ENCODE data around the gene NDUFS1. TPM values are rescaled to one million over a fixed set of nuclear protein-coding genes. Genes with fewer than 3 reads are reported as not detected.
"Not testable (repeated sequence)": the region's sequence is repeated elsewhere in the genome, so short reads cannot be mapped to it uniquely, and the experiment has no call there.

The NDUFS1 gene
- total RNA-seq, 2 donors from 2014 or later = 72.1 to 72.7 TPM

DNA sequence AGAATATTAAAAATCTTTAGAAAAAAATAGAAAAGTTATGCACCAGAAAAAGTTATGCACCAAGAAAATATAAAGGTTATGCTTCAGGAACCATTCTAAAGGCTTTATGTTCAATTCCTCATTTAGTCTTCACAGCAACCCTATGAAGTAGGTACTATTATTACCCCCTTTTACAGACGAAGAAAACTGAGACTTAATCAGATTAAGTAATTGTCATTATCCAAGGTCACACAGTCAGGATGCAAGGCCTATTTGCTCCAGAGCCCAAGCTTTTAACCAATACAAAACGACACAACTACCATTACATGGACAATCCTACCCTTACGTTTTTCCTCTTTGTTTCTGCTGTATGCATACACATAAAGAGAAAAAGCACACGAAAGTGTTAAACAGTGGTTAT, 78.3 kb downstream of the NDUFS1 start:
- intact Hi-C loops (cut with DNase I) = no loop called here
- no peak for DNase-seq (ENCODE audit: low spot score)

DNA sequence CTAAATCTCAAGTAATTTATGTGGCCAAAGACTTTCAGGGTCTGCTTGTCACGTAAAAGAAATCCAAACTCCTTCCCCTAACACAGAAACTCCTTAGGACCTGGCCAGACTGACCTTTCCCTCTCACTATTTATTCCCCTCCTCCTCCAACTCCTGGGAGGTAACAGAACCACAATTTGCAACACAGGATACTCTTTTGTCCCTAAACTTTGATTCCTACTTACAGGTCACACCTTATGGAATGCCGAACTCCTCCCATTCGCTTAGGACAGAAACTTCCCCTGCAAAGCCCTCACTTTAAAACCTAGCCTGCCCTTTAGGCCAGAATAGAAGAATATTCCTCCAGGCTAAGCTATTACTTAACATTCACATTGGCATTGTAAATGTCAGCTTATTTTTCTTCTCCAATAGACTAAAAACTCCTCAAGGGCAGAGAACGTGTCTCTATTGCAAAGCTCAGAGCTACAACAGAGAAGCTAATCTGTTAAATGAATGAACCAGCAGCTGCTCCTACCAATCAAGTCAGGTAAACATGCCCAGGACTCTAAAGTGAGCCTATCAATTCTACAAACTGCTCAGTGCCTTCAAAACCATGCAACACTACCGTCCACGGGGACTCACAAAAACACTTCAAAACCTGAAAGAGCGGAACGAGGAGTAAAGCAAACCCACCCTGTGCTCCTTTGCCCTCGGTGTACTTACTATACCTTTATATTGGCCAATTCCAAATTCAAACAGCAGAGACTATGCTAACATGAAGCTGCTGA, 79.4 kb downstream of the NDUFS1 start:
- intact Hi-C loops (cut with DNase I) = no loop called here
- DNase-seq (ENCODE audit: low spot score) = no peak

DNA sequence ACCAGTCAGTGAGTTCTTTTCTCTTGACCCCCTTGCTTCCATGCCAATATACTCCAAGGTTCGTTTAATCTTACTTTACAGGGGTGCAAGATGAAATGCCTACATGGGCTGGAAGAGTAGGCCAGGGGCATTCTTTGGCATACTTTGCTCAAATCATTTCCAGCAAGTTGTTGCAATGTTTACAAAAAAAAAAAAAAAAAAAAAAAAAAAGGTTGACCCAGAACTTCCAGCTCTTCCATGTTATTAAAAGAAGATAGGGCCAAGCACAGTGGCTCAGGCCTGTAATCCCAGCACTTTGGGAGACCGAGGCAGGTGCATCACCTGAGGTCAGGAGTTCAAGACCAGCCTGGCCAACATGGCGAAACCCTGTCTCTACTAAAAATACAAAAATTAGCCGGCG, 81.4 kb downstream of the NDUFS1 start:
- intact Hi-C loops (cut with DNase I); DNase-seq (ENCODE audit: low spot score): not testable (repeated sequence)

DNA sequence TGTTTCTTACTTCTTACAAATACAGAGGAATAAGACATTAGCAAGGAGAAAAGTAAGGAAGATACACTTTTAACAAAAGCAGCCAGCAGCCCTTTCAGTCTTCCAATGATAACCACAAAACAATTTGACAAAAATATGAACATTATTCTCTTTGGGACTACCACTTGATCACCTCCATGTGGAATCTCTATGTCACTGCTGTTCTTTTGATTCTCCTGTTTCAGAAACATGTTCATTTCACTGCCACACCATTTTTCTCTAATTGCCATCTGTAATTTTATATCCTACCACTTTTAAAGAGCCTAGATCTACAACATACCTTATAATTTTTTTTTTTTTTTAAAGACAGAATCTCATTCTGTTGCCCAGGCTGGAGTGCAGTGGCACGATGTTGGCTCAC, 84.1 kb downstream of the NDUFS1 start:
- no peak for DNase-seq (ENCODE audit: low spot score)

DNA sequence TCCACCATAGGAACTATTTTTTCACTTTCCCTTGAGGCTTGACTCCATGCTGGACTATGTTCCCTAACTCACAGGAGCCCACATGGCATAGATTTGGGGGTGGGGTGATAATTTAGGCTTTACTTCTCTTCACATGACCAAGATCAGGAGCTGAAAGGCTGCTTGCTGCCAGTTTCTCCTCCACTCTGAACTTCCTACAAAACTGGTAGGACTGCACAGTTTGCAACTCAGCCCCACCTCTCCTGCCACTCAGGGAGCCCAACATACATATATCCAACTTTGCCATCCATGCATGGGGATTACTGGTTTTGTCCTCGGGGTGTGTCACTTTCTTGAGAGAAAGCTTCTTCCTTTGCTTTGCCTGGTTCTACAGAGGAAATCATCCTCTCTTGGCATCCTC, 87.4 kb downstream of the NDUFS1 start:
- DNase-seq (ENCODE audit: low spot score) = no peak
- intact Hi-C loops (cut with DNase I) = no loop called here

More for the DNA sequence above, 84.1 kb downstream of the NDUFS1 start:
- intact Hi-C loops (cut with DNase I) = no loop called here

DNA sequence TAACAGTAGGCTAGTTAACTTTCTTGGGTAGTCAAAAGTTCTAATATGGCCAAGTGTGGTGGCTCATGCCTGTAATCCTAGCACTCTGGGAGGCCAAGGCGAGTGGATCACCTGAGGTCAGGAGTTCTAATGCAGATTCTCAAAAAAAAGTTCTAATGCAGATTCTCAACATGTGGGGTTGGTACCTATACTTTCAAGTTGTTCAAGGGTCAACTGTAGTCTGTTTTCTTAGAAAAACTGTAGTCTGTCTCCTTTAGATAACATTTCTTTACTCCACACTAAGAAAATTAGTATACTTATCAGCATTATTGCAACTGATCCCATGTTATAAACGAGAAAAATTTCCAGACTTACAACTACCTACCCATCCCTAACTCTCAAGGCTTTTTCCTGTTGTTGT, 89.8 kb downstream of the NDUFS1 start:
- no peak for DNase-seq (ENCODE audit: low spot score)
- intact Hi-C loops (cut with DNase I) = no loop called here

DNA sequence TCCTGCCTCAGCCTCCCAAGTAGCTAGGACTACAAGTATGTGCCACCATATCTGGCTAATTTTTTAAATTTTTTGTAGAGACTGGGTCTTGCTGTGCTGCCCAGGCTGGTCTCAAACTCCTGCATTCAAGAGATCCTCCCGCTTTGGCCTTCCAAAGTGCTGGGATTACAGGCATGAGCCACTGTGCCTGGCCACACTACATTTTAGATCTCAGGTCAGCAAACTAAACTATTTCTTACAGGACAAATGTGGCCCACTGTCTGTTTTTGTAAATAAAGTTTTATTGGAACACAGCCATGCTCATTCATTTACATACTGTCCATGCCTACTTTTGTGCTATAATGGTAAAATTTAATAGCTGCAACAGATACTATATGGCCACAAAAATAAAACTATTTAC, 91.0 kb downstream of the NDUFS1 start:
- intact Hi-C loops (cut with DNase I) = no loop called here
- no peak for DNase-seq (ENCODE audit: low spot score)

Other genes starting within 250 kb of the NDUFS1 start
- 10 to 100 TPM; 21.4 to 25.2 TPM for gene INO80D, start 73.3 kb downstream of the NDUFS1 start, total RNA-seq
- 100 to 1,000 TPM; 389 to 393 TPM for gene EEF1B2, start 451 bp upstream of the NDUFS1 start, total RNA-seq
- gene ZDBF2, start 115.2 kb upstream of the NDUFS1 start, total RNA-seq = 10 to 100 TPM; 16.0 to 16.1 TPM